H9 (cell line): Measurements from ENCODE around the gene RABEP1. TPM values are rescaled to one million over a fixed set of nuclear protein-coding genes. Genes with fewer than 3 reads are reported as not detected.

Experiments
- DNase-seq: peaks from one replicate; pipeline ENCODE4 v3.0.0-alpha.2; 2017
- H2AFZ ChIP-seq: one replicate; pipeline ENCODE4 v1.6.1; 2013; ENCODE audit warnings: mild to moderate bottlenecking, low read length, control low read depth, moderate library complexity
- H2AK5ac ChIP-seq: 2 replicates; pipeline ENCODE4 v1.6.1; 2013; ENCODE audit warnings: low read length, control low read depth, mixed read lengths; ENCODE audit not compliant: insufficient read length
- H2BK120ac ChIP-seq: one replicate; pipeline ENCODE4 v1.6.1; 2013; ENCODE audit warnings: low read depth, mild to moderate bottlenecking, low read length, control low read depth, inconsistent platforms; ENCODE audit not compliant: poor library complexity, severe bottlenecking
- H2BK12ac ChIP-seq: 2 replicates; pipeline ENCODE4 v1.6.1; 2013; ENCODE audit warnings: low read length, control low read depth, mixed read lengths, low read depth; ENCODE audit not compliant: insufficient read length
- H2BK15ac ChIP-seq: 2 replicates; pipeline ENCODE4 v1.6.1; 2013; ENCODE audit warnings: low read depth, low read length, control low read depth
- H2BK20ac ChIP-seq: one replicate; pipeline ENCODE4 v1.6.1; 2013; ENCODE audit warnings: low read depth, mild to moderate bottlenecking, low read length, control low read depth, inconsistent platforms; ENCODE audit not compliant: poor library complexity, severe bottlenecking
- H2BK5ac ChIP-seq: 2 replicates; pipeline ENCODE4 v1.6.1; 2013; ENCODE audit warnings: low read length, control low read depth, mixed read lengths; ENCODE audit not compliant: insufficient read length
- H3K14ac ChIP-seq: 2 replicates; pipeline ENCODE4 v1.6.1; 2013; ENCODE audit warnings: low read length, control low read depth; ENCODE audit not compliant: insufficient read depth
- H3K18ac ChIP-seq: 2 replicates; pipeline ENCODE4 v1.6.1; 2013; ENCODE audit warnings: low read depth, mild to moderate bottlenecking, mixed read lengths, low read length, control low read depth; ENCODE audit not compliant: insufficient read length
- H3K23ac ChIP-seq: 2 replicates; pipeline ENCODE4 v1.6.1; 2013; ENCODE audit warnings: low read length, control low read depth, mixed read lengths, low read depth; ENCODE audit not compliant: insufficient read length
- H3K23me2 ChIP-seq: 2 replicates; pipeline ENCODE4 v1.6.1; 2013; ENCODE audit warnings: low read depth, mild to moderate bottlenecking, mixed read lengths, low read length, control low read depth; ENCODE audit not compliant: insufficient read length, poor library complexity, severe bottlenecking
- H3K27ac ChIP-seq: 2 replicates; pipeline ENCODE4 v1.5.1; 2013; ENCODE audit warnings: low read length, control low read depth, mixed read lengths, low read depth; ENCODE audit not compliant: insufficient read length
- H3K27me3 ChIP-seq: 2 replicates; pipeline ENCODE4 v1.6.1; 2013; ENCODE audit warnings: low read length, control low read depth, inconsistent platforms; ENCODE audit not compliant: insufficient read depth
- H3K4ac ChIP-seq: 2 replicates; pipeline ENCODE4 v1.6.1; 2013; ENCODE audit warnings: low read depth, mild to moderate bottlenecking, control low read depth, inconsistent platforms, low read length, moderate library complexity
- H3K4me1 ChIP-seq: 2 replicates; pipeline ENCODE4 v1.6.1; 2013; ENCODE audit warnings: low read length, control low read depth, inconsistent platforms; ENCODE audit not compliant: insufficient read depth
- H3K4me2 ChIP-seq: 2 replicates; pipeline ENCODE4 v1.6.1; 2013; ENCODE audit warnings: low read length, control low read depth, mixed read lengths; ENCODE audit not compliant: insufficient read length, insufficient read depth
- H3K56ac ChIP-seq: 2 replicates; pipeline ENCODE4 v1.6.1; 2013; ENCODE audit warnings: low read depth, mild to moderate bottlenecking, mixed read lengths, low read length, control low read depth; ENCODE audit not compliant: insufficient read length
- H3K79me1 ChIP-seq: 2 replicates; pipeline ENCODE4 v1.6.1; 2013; ENCODE audit warnings: low read depth, mild to moderate bottlenecking, moderate library complexity, low read length, control low read depth, inconsistent platforms; ENCODE audit not compliant: insufficient read depth, poor library complexity, severe bottlenecking
- H3K79me2 ChIP-seq: 2 replicates; pipeline ENCODE4 v1.6.1; 2013; ENCODE audit warnings: low read length, control low read depth, inconsistent platforms; ENCODE audit not compliant: insufficient read depth
- H3K9ac ChIP-seq: 2 replicates; pipeline ENCODE4 v1.6.1; 2013; ENCODE audit warnings: low read length, control low read depth, mixed read lengths; ENCODE audit not compliant: insufficient read length; ENCODE audit errors: extremely low read depth
- H3K9me3 ChIP-seq: one replicate; pipeline ENCODE4 v1.6.1; 2013; ENCODE audit warnings: low read depth, low read length, inconsistent platforms; ENCODE audit not compliant: control insufficient read depth
- H3T11ph ChIP-seq: one replicate; pipeline ENCODE4 v1.6.1; 2013; ENCODE audit warnings: mild to moderate bottlenecking, low read length, control low read depth, inconsistent platforms
- H4K20me1 ChIP-seq: one replicate; pipeline ENCODE4 v1.6.1; 2013; ENCODE audit not compliant: control insufficient read depth, insufficient read length, insufficient read depth
- H4K5ac ChIP-seq: 2 replicates; pipeline ENCODE4 v1.6.1; 2013; ENCODE audit warnings: low read depth, mild to moderate bottlenecking, mixed read lengths, low read length, control low read depth; ENCODE audit not compliant: insufficient read length
- H4K8ac ChIP-seq: replicated peaks from 2 replicates; pipeline ENCODE4 v1.6.1; 2013; ENCODE audit warnings: low read length, control low read depth, mixed read lengths, low read depth; ENCODE audit not compliant: insufficient read length
- H4K91ac ChIP-seq: 2 replicates; pipeline ENCODE4 v1.6.1; 2013; ENCODE audit warnings: low read depth, mild to moderate bottlenecking, moderate library complexity, mixed read lengths, low read length, control low read depth; ENCODE audit not compliant: insufficient read length
- H3K27ac Mint-ChIP-seq, 3 experiments: 2 replicates in 2 of 3; 3 replicates in 1 of 3; pipeline ENCODE4 v1.8.0; 2020 to 2021; ENCODE audit warnings: mixed read lengths in 3 of 3, mild to moderate bottlenecking in 1 of 3, moderate library complexity in 1 of 3
- H3K27me3 Mint-ChIP-seq: 2 replicates; pipeline ENCODE4 v1.8.0; 2021; ENCODE audit warnings: low read depth, mild to moderate bottlenecking, moderate library complexity, mixed read lengths
- H3K36me3 Mint-ChIP-seq, 3 experiments: 2 replicates in 2 of 3; 3 replicates in 1 of 3; pipeline ENCODE4 v1.8.0; 2020 to 2021; ENCODE audit warnings: low read depth in 3 of 3, mixed read lengths in 3 of 3; ENCODE audit not compliant: insufficient read depth in 1 of 3
- H3K4me1 Mint-ChIP-seq, 2 experiments: 2 replicates each; pipeline ENCODE4 v1.8.0; 2020; ENCODE audit warnings: mixed read lengths in 2 of 2
- H3K4me3 Mint-ChIP-seq, 2 experiments: 2 replicates in 1 of 2; 3 replicates in 1 of 2; pipeline ENCODE4 v1.8.0; 2020 to 2021; ENCODE audit warnings: mild to moderate bottlenecking in 2 of 2, mixed read lengths in 2 of 2, moderate library complexity in 1 of 2
- H3K9me3 Mint-ChIP-seq, 2 experiments: 2 replicates in 1 of 2; 3 replicates in 1 of 2; pipeline ENCODE4 v1.8.0; 2020; ENCODE audit warnings: mild to moderate bottlenecking in 2 of 2, mixed read lengths in 2 of 2, moderate library complexity in 1 of 2
- CTCF ChIP-seq: fragments of 200-600 bp; sonication (generic); conservative IDR thresholded peaks from 3 replicates; pipeline ENCODE4 v1.8.0; 2021; ENCODE audit warnings: antibody characterized with exemption, mild to moderate bottlenecking
- WGBS: extraction: QIAGEN DNeasy Blood & Tissue Kit; methylation state at CpG from one replicate; pipeline ENCODE4 v1.1.7; 2013; ENCODE audit warnings: missing lambda C conversion rate, low lambda C conversion rate, mixed read lengths; ENCODE audit not compliant: insufficient read length; ENCODE audit errors: extremely low coverage; 5-methylcytosine and 5-hydroxymethylcytosine counted together
- total RNA-seq: library from RNA; stranded (reverse); gene quantifications from 2 replicates; pipeline ENCODE4 v1.2.1, GENCODE V29; 2021

The RABEP1 gene
- total RNA-seq, 1 experiment from 2014 or later: 46.9 TPM

GRCh38 chr17:5272322-5272721 lies 9.8 kb upstream of the RABEP1 start:
- Mint-ChIP-seq H3K9me3 (no peaks in the 10 kb centered on the region; a peak in 1 of 5 replicates), H3K27me3 (no peaks in the 10 kb centered on the region; the same call in 1 of the 2 replicates), H3K4me3 (no peak overlapping the region), H3K27ac (no peak overlapping the region), H3K4me1 (peaks cover 0 to 4% of the 10 kb centered on the region in 2 experiments; a peak in 1 of 4 replicates), H3K36me3 (no peaks in the 10 kb centered on the region)
- H3T11ph ChIP-seq: no peak overlapping the region
- H3K79me2 ChIP-seq: no peaks in the 10 kb centered on the region
- H2BK5ac ChIP-seq: no peak overlapping the region
- H2BK15ac ChIP-seq: no peak overlapping the region
- TF ChIP-seq CTCF: no peak
- no peak overlapping the region for H3K4me2 ChIP-seq
- no peak overlapping the region for H4K8ac ChIP-seq
- no peak overlapping the region for H3K14ac ChIP-seq
- H3K23ac ChIP-seq: no peak overlapping the region
- H3K79me1 ChIP-seq: no peaks in the 10 kb centered on the region
- H3K4ac ChIP-seq: no peak overlapping the region
- H3K9me3 ChIP-seq: no peaks in the 10 kb centered on the region
- no peak overlapping the region for H3K18ac ChIP-seq
- no peak overlapping the region for H2BK12ac ChIP-seq
- no peaks in the 10 kb centered on the region for H3K4me1 ChIP-seq
- no peaks in the 10 kb centered on the region for H4K20me1 ChIP-seq
- no peak overlapping the region for H3K9ac ChIP-seq
- no peak overlapping the region for H2BK120ac ChIP-seq
- no peak overlapping the region for H3K56ac ChIP-seq
- H2BK20ac ChIP-seq: no peak overlapping the region
- no CpG with 5 or more reads among the region's 6 CpGs for WGBS
- DNase-seq: no peak
- H2AFZ ChIP-seq: no peak overlapping the region
- no peaks in the 10 kb centered on the region for H3K27me3 ChIP-seq
- no peaks in the 10 kb centered on the region for H3K23me2 ChIP-seq
- no peak overlapping the region for H4K5ac ChIP-seq
- H2AK5ac ChIP-seq: no peak overlapping the region
- no peak overlapping the region for H4K91ac ChIP-seq
- no peak overlapping the region for H3K27ac ChIP-seq
